CD14-positive monocyte (primary cell): Measurements from ENCODE around the gene FBXO5. TPM values are rescaled to one million over a fixed set of nuclear protein-coding genes. Genes with fewer than 3 reads are reported as not detected.
"Not testable (repeated sequence)": the region's sequence is repeated elsewhere in the genome, so short reads cannot be mapped to it uniquely, and the experiment has no call there.

Experiments
- DNase-seq, 3 donors: peaks; one replicate each; pipeline ENCODE4 v3.0.0-alpha.2; 2011 to 2022
- H2AFZ ChIP-seq: 2 replicates; pipeline ENCODE4 v1.6.0; 2012; ENCODE audit warnings: mild to moderate bottlenecking, low read depth, low read length, inconsistent platforms; ENCODE audit not compliant: insufficient read depth, poor library complexity, severe bottlenecking
- H3K27ac ChIP-seq, 2 donors: 1 replicate in 1 of 2; 2 replicates in 1 of 2; pipeline ENCODE4 v1.5.1; 2012 to 2013; ENCODE audit warnings: low read length in 2 of 2, control low read depth in 1 of 2, inconsistent platforms in 1 of 2, low read depth in 1 of 2, mild to moderate bottlenecking in 1 of 2
- H3K27me3 ChIP-seq, 2 donors: one replicate each; pipeline versions ENCODE4 v1.6.0 to v1.6.1; 2011 to 2013; ENCODE audit warnings: low read length in 2 of 2; ENCODE audit not compliant: control insufficient read depth in 2 of 2, insufficient read depth in 2 of 2
- H3K36me3 ChIP-seq, 2 donors: replicated peaks in 1 of 2; 1 replicate in 1 of 2; 2 replicates in 1 of 2; pipeline versions ENCODE4 v1.5.1 to v1.6.1; 2012 to 2013; ENCODE audit warnings: low read length in 2 of 2, control low read depth in 1 of 2, inconsistent platforms in 1 of 2, mild to moderate bottlenecking in 1 of 2; ENCODE audit not compliant: insufficient read depth in 2 of 2, control insufficient read depth in 1 of 2
- H3K4me1 ChIP-seq, 2 donors: 1 replicate in 1 of 2; 2 replicates in 1 of 2; pipeline versions ENCODE4 v1.5.1 to v1.6.1; 2012 to 2013; ENCODE audit warnings: low read length in 2 of 2, control low read depth in 1 of 2, inconsistent platforms in 1 of 2, mild to moderate bottlenecking in 1 of 2, moderate library complexity in 1 of 2; ENCODE audit not compliant: insufficient read depth in 2 of 2, control insufficient read depth in 1 of 2
- H3K4me2 ChIP-seq: replicated peaks from 2 replicates; pipeline ENCODE3; 2012; ENCODE audit warnings: low read length, moderate library complexity, mild to moderate bottlenecking; ENCODE audit not compliant: poor library complexity, severe bottlenecking; ENCODE audit errors: extremely low read depth
- H3K4me3 ChIP-seq, 3 experiments: fragments of 200-600 bp in 1 of 3; sonication (generic) in 1 of 3; replicated peaks in 1 of 3; 1 replicate in 2 of 3; 2 replicates in 1 of 3; pipeline ENCODE4 v1.5.1; 2011 to 2013; ENCODE audit warnings: low read length in 3 of 3, mild to moderate bottlenecking in 3 of 3, control low read depth in 2 of 3, low read depth in 2 of 3, inconsistent platforms in 1 of 3, moderate library complexity in 1 of 3
- H3K79me2 ChIP-seq: 2 replicates; pipeline ENCODE4 v1.6.0; 2012; ENCODE audit warnings: mild to moderate bottlenecking, control low read depth, inconsistent platforms, low read length, moderate library complexity; ENCODE audit not compliant: insufficient read depth
- H3K9ac ChIP-seq: 2 replicates; pipeline ENCODE4 v1.6.0; 2017; ENCODE audit warnings: low read length, mild to moderate bottlenecking; ENCODE audit not compliant: insufficient read depth, poor library complexity, severe bottlenecking
- H3K9me3 ChIP-seq, 2 donors: replicated peaks in 1 of 2; 1 replicate in 1 of 2; 2 replicates in 1 of 2; pipeline versions ENCODE4 v1.5.1 to v1.6.1; 2012 to 2013; ENCODE audit warnings: low read length in 2 of 2, control low read depth in 1 of 2; ENCODE audit not compliant: control insufficient read depth in 1 of 2, insufficient read depth in 1 of 2
- H4K20me1 ChIP-seq: 2 replicates; pipeline ENCODE4 v1.6.0; 2012; ENCODE audit warnings: mild to moderate bottlenecking, low read length, control low read depth, moderate library complexity; ENCODE audit not compliant: insufficient read depth
- H3K27ac Mint-ChIP-seq, 7 donors: one replicate each; pipeline ENCODE4 v1.8.0; 2020; ENCODE audit warnings: mild to moderate bottlenecking in 7 of 7, mixed read lengths in 7 of 7, moderate library complexity in 6 of 7, inconsistent platforms in 2 of 7
- H3K27me3 Mint-ChIP-seq, 3 donors: one replicate each; pipeline ENCODE4 v1.8.0; 2021 to 2022; ENCODE audit warnings: low read depth in 3 of 3, mild to moderate bottlenecking in 3 of 3, mixed read lengths in 3 of 3, moderate library complexity in 3 of 3, inconsistent platforms in 1 of 3
- H3K36me3 Mint-ChIP-seq, 2 donors: one replicate each; pipeline ENCODE4 v1.8.0; 2020; ENCODE audit warnings: mixed read lengths in 2 of 2, inconsistent platforms in 1 of 2, mild to moderate bottlenecking in 1 of 2
- H3K4me1 Mint-ChIP-seq: one replicate; pipeline ENCODE4 v1.8.0; 2020; ENCODE audit warnings: mild to moderate bottlenecking, mixed read lengths
- H3K4me3 Mint-ChIP-seq, 2 donors: one replicate each; pipeline ENCODE4 v1.8.0; 2020; ENCODE audit warnings: mild to moderate bottlenecking in 2 of 2, mixed read lengths in 2 of 2, moderate library complexity in 1 of 2
- H3K9me3 Mint-ChIP-seq, 7 donors: one replicate each; pipeline ENCODE4 v1.8.0; 2020 to 2022; ENCODE audit warnings: mixed read lengths in 7 of 7, mild to moderate bottlenecking in 6 of 7, moderate library complexity in 6 of 7, inconsistent platforms in 2 of 7
- CTCF ChIP-seq: fragments of 200-600 bp; IDR thresholded peaks from one replicate; pipeline ENCODE4 v1.8.0; 2022; ENCODE audit warnings: antibody characterized with exemption, mild to moderate bottlenecking
- WGBS: methylation state at CpG from one replicate; pipeline ENCODE4 v1.1.5; 2013; ENCODE audit warnings: missing lambda C conversion rate; ENCODE audit not compliant: insufficient coverage; 5-methylcytosine and 5-hydroxymethylcytosine counted together
- intact Hi-C, 2 donors: fragments of 100-400 bp; cut with micrococcal nuclease; formaldehyde crosslinking; loops; one replicate each; pipeline versions ENCODE4 v1.15.0 to v1.15.1; 2023
- polyA plus RNA-seq, 3 donors: library from polyadenylated mRNA; depleted of rRNA in 1 of 3; unstranded in 2 of 3; stranded (reverse) in 1 of 3; fragments of 300-500 nt in 2 of 3; fragments of >200 nt in 1 of 3; fragmentation: Illumina TruSeq in 2 of 3; gene quantifications; 1 replicate in 2 of 3; 2 replicates in 1 of 3; pipeline ENCODE4 v1.2.3, GENCODE V29; 2012 to 2021

FBXO5 gene
- polyA plus RNA-seq, 3 donors: 1.0 to 1.9 (median 1.3) TPM

- Mint-ChIP-seq H3K4me3 (no peak overlapping the region), H3K9me3 (peaks cover 0 to 4% (median 0%) of the 10 kb centered on the region in 7 donors), H3K27me3 (no peaks in the 10 kb centered on the region), H3K27ac (no peak overlapping the region), H3K36me3 (peaks cover 23 to 25% of the 10 kb centered on the region in 2 donors), H3K4me1 (peaks cover 37% of the 10 kb centered on the region)
- Histone ChIP-seq H3K27ac (no peak overlapping the region), H3K27me3 (no peaks in the 10 kb centered on the region), H3K4me3 (no peak overlapping the region), H3K79me2 (peaks cover 86% of the 10 kb centered on the region), H3K36me3 (peaks cover 23 to 39% of the 10 kb centered on the region in 2 donors), H2AFZ (no peak overlapping the region), H3K4me2 (peak overlapping the region; percentile 18), H4K20me1 (peaks cover 50% of the 10 kb centered on the region), H3K9me3 (no peaks in the 10 kb centered on the region), H3K4me1 (peaks cover 21 to 32% of the 10 kb centered on the region in 2 donors), H3K9ac (no peak overlapping the region)
- DNase-seq: no peak
- TF ChIP-seq CTCF: no peak
- intact Hi-C loops: no loop called here
Measured at GRCh38 chr6:153000243-153000642, 17.4 kb upstream of the FBXO5 start.

- H2AFZ ChIP-seq, H3K27me3 Mint-ChIP-seq, H3K4me3 ChIP-seq, H3K4me3 Mint-ChIP-seq, H3K9ac ChIP-seq, H3K4me2 ChIP-seq, DNase-seq, H3K27ac ChIP-seq, H3K9me3 Mint-ChIP-seq, H3K9me3 ChIP-seq, H3K27me3 ChIP-seq, intact Hi-C loops: not testable (repeated sequence)
- peaks cover 86% of the 10 kb centered on the region for H3K79me2 ChIP-seq
- H3K4me1 ChIP-seq: peaks cover 21 to 32% of the 10 kb centered on the region in 2 donors
- WGBS: 100% methylated on average over 1 of the region's 2 CpGs
- peaks cover 51% of the 10 kb centered on the region for H4K20me1 ChIP-seq
- Mint-ChIP-seq H3K36me3 (peaks cover 23 to 25% of the 10 kb centered on the region in 2 donors), H3K27ac (peak overlapping the region in 2 of 7 donors; percentile 26 to 70), H3K4me1 (peaks cover 37% of the 10 kb centered on the region)
- H3K36me3 ChIP-seq: peaks cover 23 to 46% of the 10 kb centered on the region in 2 donors
Measured at GRCh38 chr6:152999538-152999937, 16.7 kb upstream of the FBXO5 start.
